Natural killer cell treated with Interleukin-12 subunit alpha and Interleukin-12 subunit beta and Interleukin-15 and Interleukin-18, amount 100 ng/mL, for 72 hours (primary cell): ENCODE data around the gene ABCC8. TPM values are rescaled to one million over a fixed set of nuclear protein-coding genes. Genes with fewer than 3 reads are reported as not detected.
A peak's percentile ranks its signal among the peaks of the same experiment; 100 is the strongest.

Experiments
- ATAC-seq, 2 donors: fragments of 150-1000 bp; cut with Tn5 transposase in 1 of 2; sonication (Bioruptor Pico), chemical (Tn5 transposase) in 1 of 2; 2 replicates each; pipeline ENCODE4 v1.10.0; 2021
- DNase-seq: peaks from one replicate; pipeline ENCODE4 v3.0.0; 2022; ENCODE audit warnings: low spot score
- H3K27ac Mint-ChIP-seq, 2 donors: 1 replicate in 1 of 2; 2 replicates in 1 of 2; pipeline ENCODE4 v1.8.0; 2022; ENCODE audit warnings: mixed read lengths in 2 of 2, mild to moderate bottlenecking in 1 of 2, moderate library complexity in 1 of 2
- H3K27me3 Mint-ChIP-seq, 2 donors: 1 replicate in 1 of 2; 2 replicates in 1 of 2; pipeline ENCODE4 v1.8.0; 2022; ENCODE audit warnings: mixed read lengths in 2 of 2
- H3K36me3 Mint-ChIP-seq: one replicate; pipeline ENCODE4 v1.8.0; 2022; ENCODE audit warnings: mixed read lengths
- H3K4me1 Mint-ChIP-seq, 2 donors: 1 replicate in 1 of 2; 2 replicates in 1 of 2; pipeline ENCODE4 v1.8.0; 2022; ENCODE audit warnings: low read depth in 2 of 2, mixed read lengths in 2 of 2, mild to moderate bottlenecking in 1 of 2
- H3K4me3 Mint-ChIP-seq: one replicate; pipeline ENCODE4 v1.8.0; 2022; ENCODE audit warnings: mixed read lengths
- H3K9me3 Mint-ChIP-seq: 2 replicates; pipeline ENCODE4 v1.8.0; 2022; ENCODE audit warnings: mixed read lengths
- total RNA-seq, 2 donors: library from RNA; stranded (reverse); gene quantifications; one replicate each; pipeline ENCODE4 v1.2.3, GENCODE V29; 2022

Gene ABCC8
- total RNA-seq, 2 donors from 2014 or later = not detected

GRCh38 chr11:17385492-17385891 lies 91.2 kb downstream of the ABCC8 start:
- Mint-ChIP-seq H3K4me1 (peaks cover 8 to 10% of the 10 kb centered on the region in 2 donors), H3K27me3 (peaks cover 4 to 5% of the 10 kb centered on the region in 2 donors), H3K9me3 (no peaks in the 10 kb centered on the region), H3K27ac (no peak overlapping the region), H3K4me3 (no peak overlapping the region), H3K36me3 (no peaks in the 10 kb centered on the region)
- ATAC-seq (no peak), DNase-seq (no peak)

- ATAC-seq (peak in 1 of 2 donors; percentile 68), DNase-seq (no peak)
- Mint-ChIP-seq H3K9me3 (no peaks in the 10 kb centered on the region), H3K27ac (no peak overlapping the region), H3K4me1 (peaks cover 6 to 8% of the 10 kb centered on the region in 2 donors), H3K4me3 (no peak overlapping the region), H3K36me3 (no peaks in the 10 kb centered on the region), H3K27me3 (peaks cover 4 to 5% of the 10 kb centered on the region in 2 donors)
Observed at GRCh38 chr11:17384002-17384511, 92.6 kb downstream of the ABCC8 start.

DNA sequence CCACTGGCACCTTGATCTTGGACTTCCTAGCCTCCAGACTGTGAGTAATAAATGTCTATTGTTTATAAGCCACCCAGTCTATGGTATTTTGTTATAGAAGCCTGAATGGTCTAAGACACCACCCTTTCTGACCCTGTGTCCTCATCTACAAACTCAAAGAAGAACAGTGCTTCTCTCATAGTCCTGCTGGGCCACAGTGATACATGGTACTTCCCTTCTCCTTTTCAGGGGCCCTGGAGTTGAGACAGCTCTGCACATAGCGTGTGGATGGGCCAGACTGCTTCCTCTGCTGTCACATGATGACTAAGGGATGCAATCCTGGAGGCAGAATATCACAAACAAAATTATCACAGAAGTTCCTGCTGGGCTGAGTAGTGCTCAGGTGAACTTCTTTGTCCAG lies 93.2 kb downstream of the ABCC8 start:
- no peak overlapping the region for H3K4me3 Mint-ChIP-seq
- peaks cover 4 to 5% of the 10 kb centered on the region in 2 donors for H3K27me3 Mint-ChIP-seq
- DNase-seq (no peak), ATAC-seq (peak in 1 of 2 donors; percentile 3)
- H3K4me1 Mint-ChIP-seq = peaks cover 6 to 8% of the 10 kb centered on the region in 2 donors
- H3K36me3 Mint-ChIP-seq = no peaks in the 10 kb centered on the region
- H3K27ac Mint-ChIP-seq = no peak overlapping the region
- H3K9me3 Mint-ChIP-seq = no peaks in the 10 kb centered on the region

- no peaks in the 10 kb centered on the region for H3K9me3 Mint-ChIP-seq
- H3K4me3 Mint-ChIP-seq = no peak overlapping the region
- no peak overlapping the region for H3K27ac Mint-ChIP-seq
- peaks cover under 1 to 2% of the 10 kb centered on the region in 2 donors for H3K4me1 Mint-ChIP-seq
- peaks cover 0 to under 1% of the 10 kb centered on the region in 2 donors for H3K27me3 Mint-ChIP-seq
- ATAC-seq (no peak), DNase-seq (no peak)
- no peaks in the 10 kb centered on the region for H3K36me3 Mint-ChIP-seq
Observed at GRCh38 chr11:17382046-17382728, 94.5 kb downstream of the ABCC8 start.

GRCh38 chr11:17381156-17381555 lies 95.5 kb downstream of the ABCC8 start:
- DNase-seq = no peak
- H3K36me3 Mint-ChIP-seq = no peaks in the 10 kb centered on the region
- no peaks in the 10 kb centered on the region for H3K9me3 Mint-ChIP-seq
- no peak overlapping the region for H3K4me3 Mint-ChIP-seq
- no peaks in the 10 kb centered on the region for H3K27me3 Mint-ChIP-seq
- no peaks in the 10 kb centered on the region for H3K4me1 Mint-ChIP-seq
- ATAC-seq = no peak
- no peak overlapping the region for H3K27ac Mint-ChIP-seq

GRCh38 chr11:17379383-17380180 lies 97.1 kb downstream of the ABCC8 start:
- DNase-seq (no peak), ATAC-seq (no peak)
- Mint-ChIP-seq H3K27ac (no peak overlapping the region), H3K9me3 (no peaks in the 10 kb centered on the region), H3K36me3 (no peaks in the 10 kb centered on the region), H3K4me1 (no peaks in the 10 kb centered on the region), H3K4me3 (no peak overlapping the region), H3K27me3 (no peaks in the 10 kb centered on the region)

DNA sequence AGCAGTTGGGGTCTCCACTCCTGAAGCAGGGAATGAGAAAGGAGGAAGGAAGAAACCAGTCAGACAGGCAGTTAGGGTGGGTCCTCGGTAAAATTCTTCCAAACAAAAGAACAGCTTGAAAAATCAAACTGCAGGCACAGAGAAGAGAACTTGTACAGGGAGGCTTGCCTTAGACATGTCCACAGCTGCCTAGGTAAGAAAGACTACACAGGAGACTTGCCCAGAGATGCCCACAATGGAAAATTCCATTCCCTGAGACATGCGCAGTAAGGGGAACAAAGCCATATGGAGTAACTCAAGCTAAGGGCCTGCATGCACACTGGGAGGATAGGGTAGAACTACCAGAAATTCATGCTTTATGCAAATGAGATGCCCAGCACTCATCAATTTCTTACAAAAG lies 98.0 kb downstream of the ABCC8 start:
- no peak overlapping the region for H3K4me3 Mint-ChIP-seq
- H3K27ac Mint-ChIP-seq = no peak overlapping the region
- no peaks in the 10 kb centered on the region for H3K4me1 Mint-ChIP-seq
- H3K27me3 Mint-ChIP-seq = no peaks in the 10 kb centered on the region
- H3K9me3 Mint-ChIP-seq = no peaks in the 10 kb centered on the region
- DNase-seq = no peak
- ATAC-seq = no peak
- no peaks in the 10 kb centered on the region for H3K36me3 Mint-ChIP-seq

GRCh38 chr11:17376493-17376892 lies 100.2 kb downstream of the ABCC8 start:
- no peaks in the 10 kb centered on the region for H3K4me1 Mint-ChIP-seq
- ATAC-seq = no peak

DNA sequence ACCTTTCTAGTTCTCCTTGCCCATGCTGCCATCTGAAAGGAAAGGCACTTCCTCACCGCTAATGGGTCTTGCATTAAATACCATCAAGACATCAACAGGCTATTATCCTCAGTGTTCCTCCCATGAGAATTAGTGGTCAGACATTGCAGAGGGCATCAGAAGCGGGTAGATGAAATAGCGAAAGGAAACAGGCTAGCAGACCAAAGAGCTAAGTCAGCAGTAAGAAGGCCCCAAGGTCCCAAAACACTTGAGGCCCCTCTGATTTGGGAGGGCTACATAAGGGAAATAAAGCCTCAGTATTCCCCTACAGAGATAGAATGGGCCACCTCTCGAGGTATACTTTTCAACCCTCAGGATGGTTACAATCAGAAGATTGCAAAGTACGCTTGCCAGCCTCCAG lies 101.1 kb downstream of the ABCC8 start:
- no peak overlapping the region for H3K27ac Mint-ChIP-seq
- no peak for ATAC-seq

More at GRCh38 chr11:17376493-17376892, 100.2 kb downstream of the ABCC8 start:
- Mint-ChIP-seq H3K27me3 (no peaks in the 10 kb centered on the region), H3K9me3 (peaks cover 8% of the 10 kb centered on the region), H3K36me3 (peaks cover 12% of the 10 kb centered on the region), H3K27ac (no peak overlapping the region), H3K4me3 (no peak overlapping the region)
- no peak for DNase-seq

GRCh38 chr11:17371614-17372013 lies 105.0 kb downstream of the ABCC8 start:
- Mint-ChIP-seq H3K4me3 (no peak overlapping the region), H3K9me3 (peaks cover 18% of the 10 kb centered on the region), H3K27ac (no peak overlapping the region), H3K27me3 (no peaks in the 10 kb centered on the region), H3K4me1 (peaks cover 5 to 6% of the 10 kb centered on the region in 2 donors), H3K36me3 (peaks cover 45% of the 10 kb centered on the region)
- DNase-seq = no peak
- ATAC-seq = no peak

More for the DNA sequence above, 101.1 kb downstream of the ABCC8 start:
- no peak for DNase-seq
- Mint-ChIP-seq H3K4me1 (no peaks in the 10 kb centered on the region), H3K27me3 (no peaks in the 10 kb centered on the region), H3K4me3 (no peak overlapping the region), H3K36me3 (peaks cover 21% of the 10 kb centered on the region), H3K9me3 (peaks cover 15% of the 10 kb centered on the region)

DNA sequence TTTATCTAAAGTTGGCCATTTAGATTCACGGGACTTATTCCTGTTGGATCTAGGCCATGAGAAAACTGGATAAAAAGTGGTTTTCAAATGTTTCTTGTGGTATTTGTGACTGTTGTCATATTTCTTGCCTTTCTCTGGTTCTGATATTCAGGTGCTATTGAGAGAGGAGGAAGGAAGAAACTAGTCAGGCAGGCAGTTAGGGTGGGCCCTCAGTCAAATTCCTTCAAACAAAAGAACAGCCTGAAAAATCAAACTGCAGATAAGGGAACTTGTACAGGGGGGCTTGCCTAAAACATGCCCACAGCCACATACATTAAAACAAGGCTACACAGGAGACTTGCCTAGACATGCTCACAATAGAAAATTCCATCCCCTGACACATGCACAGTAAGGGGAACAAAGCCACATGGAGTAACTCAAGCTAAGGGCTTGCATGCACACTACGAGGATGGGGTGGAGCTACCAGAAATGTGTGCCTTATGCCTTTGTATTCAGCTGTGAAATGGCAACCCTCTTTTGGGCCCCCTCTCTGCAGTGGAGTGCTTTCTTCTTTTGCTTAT lies 106.9 kb downstream of the ABCC8 start:
- Mint-ChIP-seq H3K27ac (no peak overlapping the region), H3K9me3 (peaks cover 18% of the 10 kb centered on the region), H3K36me3 (peaks cover 45% of the 10 kb centered on the region), H3K4me3 (no peak overlapping the region), H3K27me3 (no peaks in the 10 kb centered on the region), H3K4me1 (peaks cover 5 to 6% of the 10 kb centered on the region in 2 donors)
- ATAC-seq = no peak
- no peak for DNase-seq

GRCh38 chr11:17369094-17369493 lies 107.6 kb downstream of the ABCC8 start:
- peaks cover 5 to 6% of the 10 kb centered on the region in 2 donors for H3K4me1 Mint-ChIP-seq
- DNase-seq = no peak
- no peaks in the 10 kb centered on the region for H3K27me3 Mint-ChIP-seq
- peaks cover 45% of the 10 kb centered on the region for H3K36me3 Mint-ChIP-seq
- H3K4me3 Mint-ChIP-seq = no peak overlapping the region
- H3K27ac Mint-ChIP-seq = no peak overlapping the region
- ATAC-seq = no peak
- peaks cover 18% of the 10 kb centered on the region for H3K9me3 Mint-ChIP-seq

DNA sequence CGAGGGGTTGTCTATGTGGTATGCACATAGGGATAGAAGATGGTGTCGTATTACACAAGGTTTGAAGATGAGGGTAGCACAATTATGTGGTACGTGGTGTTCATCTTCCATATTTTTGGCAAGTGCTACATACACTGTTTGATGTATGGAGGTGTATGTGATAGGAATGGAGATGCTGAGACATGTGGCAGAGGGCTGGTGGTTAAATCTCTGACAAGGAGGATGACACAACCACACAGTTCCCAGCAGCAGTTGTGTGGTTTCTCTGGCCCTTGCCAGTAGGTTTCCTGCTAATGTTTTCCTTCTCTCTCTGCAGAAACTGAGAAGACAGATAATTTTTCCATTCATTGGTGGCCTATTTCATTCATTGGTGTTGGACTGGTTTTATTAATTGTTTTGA lies 108.1 kb downstream of the ABCC8 start:
- no peak overlapping the region for H3K27ac Mint-ChIP-seq
- ATAC-seq (no peak), DNase-seq (no peak)
- H3K9me3 Mint-ChIP-seq = peaks cover 18% of the 10 kb centered on the region
- H3K4me1 Mint-ChIP-seq = peaks cover 5 to 6% of the 10 kb centered on the region in 2 donors
- H3K27me3 Mint-ChIP-seq = no peaks in the 10 kb centered on the region
- no peak overlapping the region for H3K4me3 Mint-ChIP-seq
- H3K36me3 Mint-ChIP-seq = peaks cover 45% of the 10 kb centered on the region

GRCh38 chr11:17366495-17366894 lies 110.2 kb downstream of the ABCC8 start:
- no peak overlapping the region for H3K27ac Mint-ChIP-seq
- peaks cover 33% of the 10 kb centered on the region for H3K36me3 Mint-ChIP-seq
- H3K4me3 Mint-ChIP-seq = no peak overlapping the region
- ATAC-seq (no peak), DNase-seq (no peak)
- peaks cover 10% of the 10 kb centered on the region for H3K9me3 Mint-ChIP-seq
- H3K4me1 Mint-ChIP-seq = peaks cover 5 to 6% of the 10 kb centered on the region in 2 donors
- H3K27me3 Mint-ChIP-seq = no peaks in the 10 kb centered on the region
